ENCODE data around the gene PAQR5. TPM values are rescaled to one million over a fixed set of nuclear protein-coding genes. Genes with fewer than 3 reads are reported as not detected.

The PAQR5 gene
- total and polyA plus RNA-seq, 2 donors from 2014 or later, result 32.7 to 51.3 TPM

- peak; percentile 57 for FAIRE-seq
Measured at GRCh38 chr15:69305204-69305931, 6.7 kb downstream of the PAQR5 start.

GRCh38 chr15:69305933-69306568 lies 7.3 kb downstream of the PAQR5 start:
- Histone ChIP-seq H3K27me3 (ENCODE audit: control insufficient read depth, insufficient read depth, low read length) (no peaks in the 10 kb centered on the region), H3K4me3 (ENCODE audit: low read length in 3 of 3) (peak overlapping the region in 2 of 3 donors; percentile 4 to 36), H3K4me1 (ENCODE audit: control insufficient read depth in 2 of 3, insufficient read depth in 2 of 3, low read depth in 1 of 3, low read length in 3 of 3) (peaks cover 0 to 47% (median 47%) of the 10 kb centered on the region in 3 donors), H3K9ac (ENCODE audit: low read length in 3 of 3) (peak overlapping the region in 1 of 3 donors; percentile 13), H3K27ac (ENCODE audit: low read depth in 2 of 2, low read length in 2 of 2) (peak overlapping the region; percentile 95 to 96), H3K9me3 (ENCODE audit: control insufficient read depth in 2 of 3, insufficient read depth in 1 of 3, low read length in 3 of 3) (no peaks in the 10 kb centered on the region), H3K36me3 (ENCODE audit: control insufficient read depth in 2 of 3, insufficient read depth in 3 of 3, low read length in 3 of 3) (peaks cover 0 to 11% (median 0%) of the 10 kb centered on the region in 3 donors)
- DNase-seq (peak in 1 of 5 donors; percentile 17), FAIRE-seq (no peak)
- no peak for TF ChIP-seq CTCF (IDR thresholded peaks at IDR 0.05; ENCODE audit: borderline replicate concordance, extremely low read depth, insufficient read depth)
- intact Hi-C loops (cut with DNase I), result no loop called here

More at GRCh38 chr15:69305204-69305931, 6.7 kb downstream of the PAQR5 start:
- Histone ChIP-seq H3K9ac (ENCODE audit: low read length in 3 of 3) (peak overlapping the region in 2 of 3 donors; percentile 13 to 65), H3K27me3 (ENCODE audit: control insufficient read depth, insufficient read depth, low read length) (no peaks in the 10 kb centered on the region), H3K4me3 (ENCODE audit: low read length in 3 of 3) (peak overlapping the region in 2 of 3 donors; percentile 4 to 36), H3K27ac (ENCODE audit: low read depth in 2 of 2, low read length in 2 of 2) (peak overlapping the region; percentile 95 to 96), H3K9me3 (ENCODE audit: control insufficient read depth in 2 of 3, insufficient read depth in 1 of 3, low read length in 3 of 3) (no peaks in the 10 kb centered on the region), H3K36me3 (ENCODE audit: control insufficient read depth in 2 of 3, insufficient read depth in 3 of 3, low read length in 3 of 3) (peaks cover 0 to 11% (median 0%) of the 10 kb centered on the region in 3 donors), H3K4me1 (ENCODE audit: control insufficient read depth in 2 of 3, insufficient read depth in 2 of 3, low read depth in 1 of 3, low read length in 3 of 3) (peaks cover 0 to 47% (median 47%) of the 10 kb centered on the region in 3 donors)
- intact Hi-C loops (cut with DNase I), result no loop called here
- peak in 4 of 5 donors; percentile 59 to 94 (median 77) for DNase-seq
- TF ChIP-seq CTCF (IDR thresholded peaks at IDR 0.05; ENCODE audit: borderline replicate concordance, extremely low read depth, insufficient read depth), result no peak

GRCh38 chr15:69307939-69308338 lies 9.2 kb downstream of the PAQR5 start:
- no peaks in the 10 kb centered on the region for H3K27me3 ChIP-seq (ENCODE audit: control insufficient read depth, insufficient read depth, low read length)
- H3K27ac ChIP-seq (ENCODE audit: low read depth in 2 of 2, low read length in 2 of 2), result peak overlapping the region; percentile 71 to 73
- intact Hi-C loops (cut with DNase I), result no loop called here
- no peak for DNase-seq
- H3K9me3 ChIP-seq (ENCODE audit: control insufficient read depth in 2 of 3, insufficient read depth in 1 of 3, low read length in 3 of 3), result no peaks in the 10 kb centered on the region
- H3K36me3 ChIP-seq (ENCODE audit: control insufficient read depth in 2 of 3, insufficient read depth in 3 of 3, low read length in 3 of 3), result peaks cover 0 to 11% (median 0%) of the 10 kb centered on the region in 3 donors
- TF ChIP-seq CTCF (IDR thresholded peaks at IDR 0.05; ENCODE audit: borderline replicate concordance, extremely low read depth, insufficient read depth), result no peak
- H3K9ac ChIP-seq (ENCODE audit: low read length in 3 of 3), result no peak overlapping the region
- H3K4me3 ChIP-seq (ENCODE audit: low read length in 3 of 3), result no peak overlapping the region
- H3K4me1 ChIP-seq (ENCODE audit: control insufficient read depth in 2 of 3, insufficient read depth in 2 of 3, low read depth in 1 of 3, low read length in 3 of 3), result peaks cover 0 to 54% (median 53%) of the 10 kb centered on the region in 3 donors
- no peak for FAIRE-seq
